CD4-positive, alpha-beta T cell treated with Interleukin-15 for 1 hour (primary cell): ENCODE measurements around the gene LCK.
"Not testable (repeated sequence)": the region's sequence is repeated elsewhere in the genome, so short reads cannot be mapped to it uniquely, and the experiment has no call there.

Experiments used
- DNase-seq: peaks from one replicate; pipeline ENCODE4 v3.0.0-alpha.2; 2020

Gene LCK

DNA sequence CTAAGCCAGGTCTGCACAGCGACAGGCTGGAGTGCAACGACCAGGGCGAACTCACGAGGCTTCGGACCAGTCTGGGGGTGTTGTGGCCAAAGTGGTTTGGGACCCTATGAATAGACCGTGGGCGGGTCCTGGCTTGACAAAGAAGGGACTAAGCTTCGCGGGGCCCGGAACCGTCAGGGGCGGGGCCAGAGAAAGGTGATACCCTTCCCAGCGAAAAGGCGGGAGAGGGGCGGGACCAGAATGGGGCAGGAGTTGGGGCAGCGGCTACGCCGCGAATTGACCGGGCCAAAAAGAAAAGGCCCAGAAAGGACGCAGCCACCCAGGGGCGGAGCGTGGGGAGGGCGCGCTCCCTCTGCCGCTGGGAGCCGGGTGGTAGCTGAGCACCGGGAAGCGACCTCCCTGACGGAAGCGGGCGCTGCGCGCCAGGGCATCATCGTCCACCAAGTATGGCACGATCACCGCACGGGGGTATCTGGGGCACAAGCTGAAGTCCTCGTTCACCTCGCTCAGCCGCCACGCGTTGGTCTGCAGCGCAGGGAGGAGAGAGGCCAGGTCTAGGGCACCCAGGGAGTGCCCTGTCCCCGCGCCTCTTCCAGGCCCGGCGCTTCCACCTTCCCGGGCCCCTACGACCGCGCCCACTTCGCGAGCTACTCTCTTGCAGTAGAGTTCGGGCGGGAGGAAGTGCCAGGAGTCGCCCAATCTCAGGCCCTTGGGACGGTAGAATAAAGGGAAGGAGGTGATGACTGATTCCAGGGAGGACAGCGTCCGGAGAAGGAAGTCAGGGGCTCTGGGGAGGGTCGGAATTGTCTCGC is 10.7 kb upstream of the LCK start:
- peak; percentile 58 for DNase-seq

DNA sequence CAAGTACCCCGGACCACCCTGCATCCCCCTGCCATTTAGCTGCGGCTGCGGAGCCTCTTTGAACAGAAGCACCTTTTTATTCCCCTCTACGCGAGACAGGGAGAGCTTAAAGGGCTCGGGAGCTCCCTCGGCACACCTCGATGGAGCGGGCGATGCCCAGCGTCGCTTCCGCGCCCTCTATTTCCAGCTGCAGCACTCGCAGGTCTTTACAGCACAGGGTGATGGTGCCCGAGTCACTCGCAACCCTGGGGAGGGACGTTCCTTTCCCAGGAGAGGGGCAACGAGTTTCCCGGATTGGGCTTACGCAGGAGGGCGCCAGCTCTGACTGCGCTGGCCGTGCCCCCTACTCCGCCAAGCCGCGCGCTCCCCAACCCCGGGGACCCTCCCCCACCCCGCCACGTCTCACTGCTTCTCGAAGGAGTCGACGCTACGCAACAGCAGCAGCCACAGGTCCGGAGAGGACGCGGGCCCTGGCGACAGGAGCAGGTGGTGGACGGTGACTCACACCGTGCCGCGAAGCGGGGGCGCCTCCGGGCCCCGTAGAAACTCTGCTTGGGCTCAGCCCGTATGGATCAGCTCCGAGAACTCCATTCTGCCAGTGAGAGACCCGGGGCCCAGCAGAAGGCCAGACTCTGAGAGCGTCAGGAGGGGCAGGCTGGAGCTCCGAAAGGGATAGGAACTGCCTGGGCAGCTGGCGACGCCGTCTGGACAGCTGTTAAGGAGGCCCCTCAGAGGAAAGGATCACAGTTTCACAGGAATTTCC is 9.9 kb upstream of the LCK start:
- DNase-seq: no peak

DNA sequence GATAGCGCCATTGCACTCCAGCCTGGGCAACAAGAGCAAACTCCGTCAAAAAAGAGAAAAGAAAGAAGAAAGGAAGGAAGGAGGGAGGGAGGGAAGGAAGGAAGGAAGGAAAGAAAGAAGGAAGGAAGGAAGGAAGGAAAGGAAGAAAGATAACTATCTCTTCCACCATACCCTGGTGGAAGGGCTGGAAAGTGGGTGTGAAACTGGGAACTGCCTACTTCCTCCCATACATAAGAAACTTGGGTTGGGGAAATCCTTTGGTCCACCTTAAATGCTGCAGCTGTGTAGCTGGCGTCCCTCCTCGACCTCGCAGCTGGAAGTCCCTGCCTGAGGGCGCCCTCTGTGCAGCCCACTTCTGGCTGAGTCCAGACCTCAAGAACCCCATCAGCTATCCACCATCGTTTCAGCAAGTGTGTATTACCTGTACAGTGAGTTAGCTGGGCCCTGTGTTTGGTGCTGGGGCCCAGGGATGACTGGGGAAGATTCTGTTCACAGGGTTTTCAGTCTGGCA is 8.7 kb upstream of the LCK start:
- no peak for DNase-seq

DNA sequence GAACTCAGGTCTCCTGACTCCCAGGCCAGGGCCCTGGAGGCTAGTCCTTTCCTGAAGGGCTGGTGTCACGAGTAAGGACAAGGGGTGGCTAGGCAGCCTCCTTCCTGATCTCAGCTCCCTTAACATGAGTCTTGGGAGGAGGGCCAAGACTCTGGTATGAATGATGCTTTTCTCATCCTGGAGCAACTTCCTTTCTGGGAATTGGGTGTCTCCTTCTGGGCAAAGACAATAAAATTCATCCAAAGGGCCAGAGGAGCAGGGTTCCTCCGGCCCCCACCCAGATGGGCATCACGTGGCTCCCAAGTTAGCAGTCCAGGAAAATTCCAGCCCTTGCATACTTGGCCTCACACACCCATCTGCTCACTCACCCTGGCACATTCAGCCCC is 4.2 kb upstream of the LCK start, which contains the start of gene FAM167B:
Gene FAM167B, plus strand, starts transcription at position 335 of the 386 bp plus-strand sequence. CDS start 200 bp downstream, outside the sequence.
- DNase-seq: no peak

DNA sequence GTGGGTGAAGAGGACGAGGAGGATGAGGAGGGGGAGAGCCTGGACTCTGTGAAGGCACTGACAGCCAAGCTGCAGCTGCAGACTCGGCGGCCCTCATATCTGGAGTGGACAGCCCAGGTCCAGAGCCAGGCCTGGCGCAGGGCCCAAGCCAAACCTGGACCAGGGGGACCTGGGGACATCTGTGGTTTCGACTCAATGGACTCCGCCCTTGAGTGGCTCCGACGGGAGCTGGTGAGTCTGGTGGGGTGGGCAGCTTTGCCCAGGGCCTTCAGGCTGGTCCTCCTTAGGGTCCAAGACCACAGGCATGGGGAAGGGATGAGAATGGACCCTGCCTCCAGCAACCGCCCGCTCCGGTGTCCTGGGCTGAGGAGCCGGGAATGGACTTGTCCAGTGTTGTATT is 3.6 kb upstream of the LCK start:
- no peak for DNase-seq

DNA sequence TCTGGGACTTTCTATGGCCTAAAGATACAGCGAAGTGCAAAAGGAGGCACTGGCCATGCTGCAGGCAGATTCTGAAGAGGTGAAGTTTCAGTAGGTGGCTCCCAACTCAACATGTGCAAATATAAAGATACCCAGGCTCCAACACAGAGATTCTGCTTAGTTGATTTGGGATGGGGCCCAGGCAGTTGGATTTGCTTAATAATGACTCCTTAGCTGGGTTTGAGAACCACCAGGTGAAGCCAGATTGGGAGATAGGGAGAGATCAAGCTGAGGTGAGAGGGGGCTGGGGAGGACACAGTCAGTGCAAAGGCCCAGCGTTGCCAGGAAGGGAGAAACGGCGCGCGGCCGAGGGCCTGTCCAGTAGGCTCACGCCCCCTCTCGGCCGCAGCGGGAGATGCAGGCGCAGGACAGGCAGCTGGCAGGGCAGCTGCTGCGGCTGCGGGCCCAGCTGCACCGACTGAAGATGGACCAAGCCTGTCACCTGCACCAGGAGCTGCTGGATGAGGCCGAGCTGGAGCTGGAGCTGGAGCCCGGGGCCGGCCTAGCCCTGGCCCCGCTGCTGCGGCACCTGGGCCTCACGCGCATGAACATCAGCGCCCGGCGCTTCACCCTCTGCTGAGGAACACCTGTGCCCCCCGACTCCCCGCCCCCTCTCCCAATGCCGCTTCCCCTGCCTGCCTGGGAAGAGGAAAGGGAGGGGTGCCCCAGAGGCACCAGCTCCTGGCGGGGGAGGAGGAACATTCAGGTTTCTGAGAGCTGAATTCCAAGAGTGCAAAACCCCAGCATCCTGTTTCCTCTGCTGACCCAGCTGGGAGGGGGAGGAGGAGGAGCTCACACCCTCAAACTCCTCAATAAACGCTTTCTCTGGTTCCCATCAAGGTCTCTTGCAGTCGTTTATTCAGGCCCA is 2.8 kb upstream of the LCK start:
- DNase-seq: peak; percentile 77

DNA sequence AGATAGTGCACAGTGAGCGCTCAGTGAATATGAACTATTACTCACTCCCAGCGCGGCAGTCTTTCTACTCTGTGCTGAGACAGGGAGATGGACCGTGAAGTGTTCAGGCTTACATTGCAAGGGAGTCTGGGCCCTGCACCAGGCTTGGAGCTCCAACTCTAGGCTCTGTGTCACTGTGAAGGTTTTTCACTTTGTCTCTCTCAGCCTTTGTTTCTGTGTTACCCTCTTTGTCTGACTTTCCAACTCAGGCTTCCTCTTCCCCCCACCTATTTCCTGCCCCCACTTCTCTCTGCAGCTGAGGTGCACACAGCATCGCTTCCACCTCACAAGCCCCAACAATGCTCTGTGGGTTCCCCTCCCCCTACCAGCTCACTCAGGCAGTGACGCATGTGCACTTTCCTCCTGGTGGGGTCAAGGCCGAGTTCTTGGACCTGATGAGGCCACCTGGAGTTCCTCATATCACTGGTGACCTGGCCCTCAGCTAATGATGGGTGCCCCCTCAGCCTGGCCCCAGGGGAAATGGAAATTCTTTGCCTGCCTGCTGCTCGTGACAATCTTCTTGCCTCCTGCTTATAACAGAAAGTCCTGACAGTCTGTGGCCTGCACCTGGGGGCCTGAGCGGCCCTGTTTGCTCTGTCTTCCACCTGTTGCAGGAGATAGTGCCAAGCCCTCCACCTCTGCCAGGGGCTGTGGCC is 1.1 kb upstream of the LCK start:
- peak; percentile 91 for DNase-seq

DNA sequence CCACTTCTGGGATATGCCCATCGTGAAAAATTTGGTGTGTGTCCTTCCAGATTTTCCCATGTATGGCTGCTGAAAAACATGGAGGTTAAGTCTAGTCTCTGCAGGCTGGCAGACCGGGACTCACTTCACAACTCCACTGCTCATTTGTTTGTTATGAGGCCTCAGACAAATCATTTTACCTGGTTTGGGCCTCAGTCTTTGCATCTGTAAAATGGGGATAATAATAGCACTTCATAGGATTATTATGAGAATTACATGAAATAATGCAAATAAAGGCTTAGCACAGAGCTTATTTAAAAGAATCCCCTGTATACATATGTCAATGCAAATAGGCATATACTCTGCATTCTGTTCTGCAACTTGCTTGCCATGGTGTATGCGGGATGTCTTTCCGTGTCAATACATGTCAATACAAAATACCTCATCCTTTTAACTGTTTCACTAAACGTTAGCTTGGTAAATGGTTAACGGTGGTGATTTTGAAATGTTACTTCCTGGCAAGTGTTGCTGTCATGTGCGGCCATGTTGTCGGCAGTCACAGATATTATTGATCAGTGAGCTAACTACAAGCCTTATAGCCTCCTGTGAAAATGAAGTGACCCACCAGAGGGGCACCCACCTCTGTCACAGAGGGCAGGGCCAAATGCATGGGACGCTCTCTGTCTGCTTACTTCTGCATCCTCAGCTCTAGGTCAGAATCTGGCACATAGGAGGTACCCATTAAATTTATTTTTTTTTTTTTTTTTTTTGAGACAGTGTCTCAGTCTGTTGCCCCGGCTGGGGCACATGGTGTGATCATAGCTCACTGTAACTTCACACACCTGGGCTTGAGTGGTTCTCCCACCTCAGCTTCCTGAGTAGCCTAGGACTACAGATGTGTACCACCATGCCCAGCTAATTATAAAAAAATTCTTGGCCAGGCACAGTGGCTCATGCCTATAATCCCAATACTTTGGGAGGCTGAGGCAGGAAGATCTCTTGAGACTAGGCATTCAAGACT is 4.3 kb downstream of the LCK start:
- no peak for DNase-seq

DNA sequence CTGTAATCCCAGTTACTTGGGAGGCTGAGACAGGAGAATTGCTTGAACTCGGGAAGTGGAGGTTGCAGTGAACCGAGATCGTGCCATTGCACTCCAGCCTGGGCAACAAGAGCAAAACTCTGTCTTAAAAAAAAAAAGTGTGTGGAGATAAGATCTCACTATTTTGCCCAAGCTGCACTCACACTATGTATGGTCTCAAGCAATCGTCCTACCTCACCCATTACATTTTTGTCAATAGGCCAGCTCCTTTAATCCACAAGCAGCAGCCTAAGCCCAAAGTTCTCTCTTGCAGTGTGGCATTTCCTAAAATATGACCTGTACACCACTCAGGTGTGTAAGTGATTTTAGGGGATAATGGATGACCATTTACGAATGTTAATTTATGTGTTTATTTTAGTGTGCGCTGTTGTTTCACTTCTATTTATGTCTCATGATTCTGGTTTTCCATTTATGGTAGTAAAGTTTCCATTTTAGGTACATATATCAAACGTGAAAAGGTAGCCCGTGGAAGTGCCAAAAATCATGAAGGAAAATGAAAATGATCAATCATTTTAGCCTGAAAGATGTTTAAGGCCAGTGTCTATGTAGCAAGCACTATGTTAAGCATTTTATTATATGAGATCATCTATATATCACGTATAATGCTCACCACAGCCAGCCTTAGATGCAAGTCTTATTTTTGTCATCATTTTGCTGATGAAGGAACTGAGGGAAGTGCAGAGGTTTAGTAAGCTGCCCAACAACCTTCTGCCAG is 5.6 kb downstream of the LCK start:
- no peak for DNase-seq

DNA sequence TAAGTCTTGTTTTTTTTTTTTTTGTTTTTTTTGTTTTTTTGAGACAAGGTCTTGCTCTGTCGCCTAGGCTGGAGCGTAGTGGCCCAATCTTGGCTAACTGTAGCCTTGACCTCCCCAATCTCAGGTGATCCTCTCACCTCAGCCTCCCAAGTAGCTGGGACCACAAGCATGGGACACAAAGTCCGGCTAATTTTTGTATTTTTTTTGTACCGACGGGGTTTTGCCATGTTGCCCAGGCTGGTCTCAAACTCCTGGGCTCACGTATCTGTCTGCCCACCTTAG is 6.1 kb downstream of the LCK start:
- no peak for DNase-seq

DNA sequence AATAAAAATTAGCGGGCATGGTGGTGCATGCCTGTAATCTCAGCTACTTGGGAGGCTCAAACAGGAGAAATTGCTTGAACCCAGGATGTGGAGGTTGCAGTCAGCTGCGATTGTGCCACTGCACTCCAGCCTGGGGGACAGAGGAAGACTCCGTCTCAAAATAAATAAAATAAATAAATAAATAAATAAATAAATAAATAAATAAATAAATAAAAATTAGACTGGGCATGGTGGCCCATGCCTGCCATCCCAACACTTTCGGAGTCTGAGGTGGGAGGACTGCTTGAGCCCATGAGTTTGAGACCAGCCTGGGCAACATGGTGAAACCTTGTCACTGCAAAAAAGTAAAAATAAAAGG is 12.2 kb downstream of the LCK start:
- not testable (repeated sequence) for DNase-seq

DNA sequence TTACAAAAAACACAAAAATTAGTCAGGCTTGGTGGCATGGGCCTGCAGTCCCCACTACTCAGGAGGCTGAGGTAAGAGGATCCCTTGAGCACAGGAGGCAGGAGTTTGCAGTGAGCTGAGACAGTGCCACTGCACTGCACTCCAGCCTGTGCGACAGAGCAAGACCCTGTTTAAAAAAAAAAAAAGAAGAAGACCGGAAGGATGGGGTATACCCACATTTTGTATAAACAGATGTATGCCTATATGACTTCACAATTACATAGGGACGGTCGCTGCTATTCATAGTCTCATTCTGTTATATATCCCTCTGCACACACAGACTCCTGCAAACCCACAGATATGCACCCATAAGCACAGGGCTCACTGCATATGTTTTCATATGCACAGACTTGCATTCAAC is 12.7 kb downstream of the LCK start:
- no peak for DNase-seq

DNA sequence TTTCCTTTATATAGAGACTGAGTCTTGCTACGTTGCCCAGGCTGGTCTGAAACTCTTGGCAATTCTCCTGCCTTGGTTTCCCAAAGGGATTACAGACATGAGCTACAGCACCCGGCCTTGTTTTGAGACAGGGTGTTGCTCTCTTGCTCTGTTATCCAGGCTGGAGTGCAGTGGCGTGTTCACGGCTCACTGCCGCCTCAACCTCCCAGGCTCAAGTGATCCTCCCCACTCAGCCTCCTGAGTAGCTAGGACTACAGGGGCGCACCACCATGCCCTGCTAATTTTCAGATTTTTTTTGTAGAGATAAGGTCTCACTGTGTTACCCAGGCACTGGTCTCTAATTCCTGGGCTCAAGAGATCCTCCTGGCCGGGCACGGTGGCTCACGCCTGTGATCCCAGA is 14.8 kb downstream of the LCK start:
- no peak for DNase-seq

DNA sequence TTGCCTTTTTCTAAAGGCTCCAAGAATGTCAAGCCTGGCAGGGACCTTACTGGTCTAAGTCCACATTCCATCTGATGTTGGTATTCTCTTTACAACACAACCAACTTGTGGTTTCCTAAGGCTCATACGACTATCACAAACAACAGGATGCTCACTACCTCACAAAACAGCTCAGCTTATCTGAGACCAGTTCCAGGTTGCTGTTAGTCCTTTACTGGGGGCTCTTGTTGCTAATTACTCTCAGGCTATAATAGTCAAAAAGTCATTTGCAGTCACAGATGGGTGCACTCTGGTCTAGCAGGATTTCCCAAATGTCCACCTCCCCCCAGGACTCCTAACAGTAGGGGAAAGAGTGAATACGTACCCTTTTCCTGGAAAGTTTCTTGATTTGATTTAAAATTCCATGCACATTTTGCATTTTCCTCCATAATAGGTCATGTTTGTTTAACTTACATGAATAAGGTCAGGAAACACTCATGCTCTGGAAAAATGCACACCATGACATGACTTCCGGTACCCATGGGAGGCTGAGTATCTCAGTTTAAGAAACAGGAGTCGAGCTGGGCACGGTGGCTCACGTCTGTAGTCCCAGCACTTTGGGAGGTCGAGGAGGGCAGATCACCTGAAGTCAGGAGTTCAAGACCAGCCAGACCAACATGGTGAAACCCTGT is 16.0 kb downstream of the LCK start:
- DNase-seq: no peak

DNA sequence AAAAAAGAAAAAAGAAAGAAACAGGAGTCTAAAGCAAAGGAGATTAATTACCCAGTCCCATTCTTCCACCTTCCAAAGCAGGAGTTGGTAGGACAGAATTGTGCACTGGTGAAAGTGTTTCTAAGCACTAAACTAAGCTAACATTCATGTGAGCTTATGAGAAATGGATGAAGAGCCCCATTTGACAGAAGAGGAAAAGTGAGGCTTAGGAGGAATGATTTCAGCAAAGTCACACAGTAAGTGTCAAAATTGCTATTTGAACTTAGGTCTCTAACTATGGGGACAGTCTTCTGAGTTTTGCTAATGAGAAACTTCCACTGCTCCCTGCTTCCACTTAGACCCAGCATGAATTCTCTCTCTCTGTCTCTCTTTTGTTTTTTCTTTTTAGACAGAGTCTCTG is 18.7 kb downstream of the LCK start:
- no peak for DNase-seq

DNA sequence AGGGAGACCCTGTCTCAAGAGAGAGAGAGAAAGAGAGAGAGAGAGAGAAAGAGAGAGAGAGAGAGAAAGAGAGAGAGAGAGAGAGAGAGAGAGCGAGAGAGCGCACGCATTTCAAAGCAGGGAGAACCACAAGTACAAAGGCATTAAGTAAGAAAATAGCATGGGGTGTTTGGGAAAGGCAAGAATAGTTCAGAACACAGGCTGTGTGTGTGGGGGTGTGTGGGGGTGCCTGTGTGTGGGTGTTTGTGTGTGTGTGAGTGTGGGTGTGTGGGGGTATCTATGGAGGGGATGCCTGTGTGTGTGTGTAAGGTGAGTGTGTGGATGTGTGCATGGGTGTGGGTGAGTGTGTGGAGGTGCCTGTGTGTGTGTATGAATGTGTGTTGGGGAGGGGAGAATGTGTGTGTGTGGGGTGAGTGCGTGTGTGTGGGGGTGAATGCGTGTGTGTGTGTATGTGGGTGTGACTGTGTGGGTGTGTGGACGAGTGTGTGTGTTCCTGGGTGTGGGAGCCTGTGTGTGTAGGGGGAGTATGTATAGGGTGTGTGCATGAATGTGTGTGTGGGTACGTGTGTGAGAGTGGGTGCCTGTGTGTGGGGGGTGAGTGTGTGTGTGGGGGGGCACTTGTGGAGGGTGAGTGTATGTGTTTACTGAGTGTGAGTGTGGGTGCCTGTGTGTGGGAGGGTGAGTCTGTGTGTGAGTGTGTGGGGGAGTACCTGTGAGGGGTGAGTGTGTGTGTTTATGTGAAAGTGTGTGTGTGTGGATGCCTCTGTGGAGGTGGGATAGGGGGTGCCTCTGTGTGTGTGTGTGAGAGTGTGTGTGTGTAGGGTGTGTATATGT is 21.7 kb downstream of the LCK start:
- DNase-seq: peak; percentile 40

DNA sequence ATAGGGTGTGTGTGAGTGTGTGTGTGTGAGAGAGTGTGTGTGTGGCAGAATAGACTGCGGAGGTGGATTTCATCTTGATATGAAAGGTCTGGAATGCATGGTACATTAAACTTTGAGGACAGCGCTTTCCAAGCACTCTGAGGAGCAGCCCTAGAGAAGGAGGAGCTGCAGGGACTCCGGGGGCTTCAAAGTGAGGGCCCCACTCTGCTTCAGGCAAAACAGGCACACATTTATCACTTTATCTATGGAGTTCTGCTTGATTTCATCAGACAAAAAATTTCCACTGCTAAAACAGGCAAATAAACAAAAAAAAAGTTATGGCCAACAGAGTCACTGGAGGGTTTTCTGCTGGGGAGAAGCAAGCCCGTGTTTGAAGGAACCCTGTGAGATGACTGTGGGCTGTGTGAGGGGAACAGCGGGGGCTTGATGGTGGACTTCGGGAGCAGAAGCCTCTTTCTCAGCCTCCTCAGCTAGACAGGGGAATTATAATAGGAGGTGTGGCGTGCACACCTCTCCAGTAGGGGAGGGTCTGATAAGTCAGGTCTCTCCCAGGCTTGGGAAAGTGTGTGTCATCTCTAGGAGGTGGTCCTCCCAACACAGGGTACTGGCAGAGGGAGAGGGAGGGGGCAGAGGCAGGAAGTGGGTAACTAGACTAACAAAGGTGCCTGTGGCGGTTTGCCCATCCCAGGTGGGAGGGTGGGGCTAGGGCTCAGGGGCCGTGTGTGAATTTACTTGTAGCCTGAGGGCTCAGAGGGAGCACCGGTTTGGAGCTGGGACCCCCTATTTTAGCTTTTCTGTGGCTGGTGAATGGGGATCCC is 22.5 kb downstream of the LCK start:
- DNase-seq: peak; percentile 80

DNA sequence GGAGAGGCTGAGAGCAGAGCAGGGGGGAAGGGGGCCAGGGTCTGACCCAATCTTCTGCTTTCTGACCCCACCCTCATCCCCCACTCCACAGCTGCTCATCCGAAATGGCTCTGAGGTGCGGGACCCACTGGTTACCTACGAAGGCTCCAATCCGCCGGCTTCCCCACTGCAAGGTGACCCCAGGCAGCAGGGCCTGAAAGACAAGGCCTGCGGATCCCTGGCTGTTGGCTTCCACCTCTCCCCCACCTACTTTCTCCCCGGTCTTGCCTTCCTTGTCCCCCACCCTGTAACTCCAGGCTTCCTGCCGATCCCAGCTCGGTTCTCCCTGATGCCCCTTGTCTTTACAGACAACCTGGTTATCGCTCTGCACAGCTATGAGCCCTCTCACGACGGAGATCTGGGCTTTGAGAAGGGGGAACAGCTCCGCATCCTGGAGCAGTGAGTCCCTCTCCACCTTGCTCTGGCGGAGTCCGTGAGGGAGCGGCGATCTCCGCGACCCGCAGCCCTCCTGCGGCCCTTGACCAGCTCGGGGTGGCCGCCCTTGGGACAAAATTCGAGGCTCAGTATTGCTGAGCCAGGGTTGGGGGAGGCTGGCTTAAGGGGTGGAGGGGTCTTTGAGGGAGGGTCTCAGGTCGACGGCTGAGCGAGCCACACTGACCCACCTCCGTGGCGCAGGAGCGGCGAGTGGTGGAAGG is 23.7 kb downstream of the LCK start:
- DNase-seq: no peak
